8988T (cell line): ENCODE measurements around the gene HOXD12.

Experiments used
- DNase-seq: peaks from one replicate; pipeline ENCODE4 v3.0.0; 2011

Gene HOXD12

DNA sequence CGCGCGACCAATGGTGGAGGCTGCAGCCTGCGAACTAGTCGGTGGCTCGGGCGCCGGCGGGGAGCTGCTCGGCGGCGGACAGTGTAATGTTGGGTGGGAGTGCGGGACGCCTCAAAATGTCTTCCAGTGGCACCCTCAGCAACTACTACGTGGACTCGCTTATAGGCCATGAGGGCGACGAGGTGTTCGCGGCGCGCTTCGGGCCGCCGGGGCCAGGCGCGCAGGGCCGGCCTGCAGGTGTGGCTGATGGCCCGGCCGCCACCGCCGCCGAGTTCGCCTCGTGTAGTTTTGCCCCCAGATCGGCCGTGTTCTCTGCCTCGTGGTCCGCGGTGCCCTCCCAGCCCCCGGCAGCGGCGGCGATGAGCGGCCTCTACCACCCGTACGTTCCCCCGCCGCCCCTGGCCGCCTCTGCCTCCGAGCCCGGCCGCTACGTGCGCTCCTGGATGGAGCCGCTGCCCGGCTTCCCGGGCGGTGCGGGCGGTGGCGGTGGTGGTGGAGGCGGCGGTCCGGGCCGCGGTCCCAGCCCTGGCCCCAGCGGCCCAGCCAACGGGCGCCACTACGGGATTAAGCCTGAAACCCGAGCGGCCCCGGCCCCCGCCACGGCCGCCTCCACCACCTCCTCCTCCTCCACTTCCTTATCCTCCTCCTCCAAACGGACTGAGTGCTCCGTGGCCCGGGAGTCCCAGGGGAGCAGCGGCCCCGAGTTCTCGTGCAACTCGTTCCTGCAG, 23.3 kb downstream of the HOXD12 start, which contains the start of gene HOXD9:
Gene HOXD9, plus strand, starts transcription at position 37 of the 728 bp plus-strand sequence. Its CDS starts 50 bp downstream, at position 87.
- DNase-seq: no peak

GRCh38 chr2:176123411-176124109, 24.0 kb downstream of the HOXD12 start:
- no peak for DNase-seq

DNA sequence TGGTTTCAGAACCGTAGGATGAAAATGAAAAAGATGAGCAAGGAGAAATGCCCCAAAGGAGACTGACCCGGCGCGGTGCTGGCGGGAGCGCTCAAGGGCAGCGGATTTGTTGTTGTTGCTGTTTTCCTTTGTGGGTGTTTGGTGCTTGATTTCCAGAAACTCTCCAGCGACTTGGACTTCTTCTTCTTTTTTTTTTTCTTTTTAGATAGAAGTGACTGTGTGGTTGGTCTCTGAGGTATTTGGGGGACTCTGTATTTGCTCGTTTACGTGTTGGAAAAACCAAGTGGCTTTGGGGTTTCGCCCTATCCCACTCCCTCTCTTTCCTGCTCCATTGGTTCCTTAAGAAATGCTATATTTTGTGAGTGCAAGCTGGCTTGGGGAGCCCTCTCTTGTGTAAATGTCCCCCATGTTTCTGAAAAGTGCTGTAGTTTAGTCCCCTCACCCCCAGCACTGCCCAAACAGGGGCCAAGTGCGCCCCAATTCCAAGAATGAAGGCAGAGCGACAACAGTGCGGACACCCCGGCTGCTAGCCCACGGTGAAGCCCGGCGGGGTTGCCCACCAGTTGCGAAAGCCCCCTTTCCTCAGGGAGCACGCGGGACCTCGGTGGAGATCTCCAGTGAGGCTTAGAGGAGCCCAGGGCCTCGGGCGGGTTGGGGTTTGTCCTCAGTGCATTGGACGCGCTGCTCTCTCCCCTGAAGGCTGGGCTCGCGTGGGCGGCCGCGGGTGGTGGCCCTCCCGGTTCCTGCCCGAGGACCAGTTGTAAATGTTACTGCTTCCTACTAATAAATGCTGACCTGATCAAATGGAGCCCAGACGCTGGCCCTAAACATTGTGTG, 24.7 kb downstream of the HOXD12 start:
- no peak for DNase-seq

- no peak for DNase-seq
Observed at GRCh38 chr2:176124947-176125771, 25.6 kb downstream of the HOXD12 start.

- DNase-seq: no peak
Observed at GRCh38 chr2:176125772-176126054, 26.1 kb downstream of the HOXD12 start.

DNA sequence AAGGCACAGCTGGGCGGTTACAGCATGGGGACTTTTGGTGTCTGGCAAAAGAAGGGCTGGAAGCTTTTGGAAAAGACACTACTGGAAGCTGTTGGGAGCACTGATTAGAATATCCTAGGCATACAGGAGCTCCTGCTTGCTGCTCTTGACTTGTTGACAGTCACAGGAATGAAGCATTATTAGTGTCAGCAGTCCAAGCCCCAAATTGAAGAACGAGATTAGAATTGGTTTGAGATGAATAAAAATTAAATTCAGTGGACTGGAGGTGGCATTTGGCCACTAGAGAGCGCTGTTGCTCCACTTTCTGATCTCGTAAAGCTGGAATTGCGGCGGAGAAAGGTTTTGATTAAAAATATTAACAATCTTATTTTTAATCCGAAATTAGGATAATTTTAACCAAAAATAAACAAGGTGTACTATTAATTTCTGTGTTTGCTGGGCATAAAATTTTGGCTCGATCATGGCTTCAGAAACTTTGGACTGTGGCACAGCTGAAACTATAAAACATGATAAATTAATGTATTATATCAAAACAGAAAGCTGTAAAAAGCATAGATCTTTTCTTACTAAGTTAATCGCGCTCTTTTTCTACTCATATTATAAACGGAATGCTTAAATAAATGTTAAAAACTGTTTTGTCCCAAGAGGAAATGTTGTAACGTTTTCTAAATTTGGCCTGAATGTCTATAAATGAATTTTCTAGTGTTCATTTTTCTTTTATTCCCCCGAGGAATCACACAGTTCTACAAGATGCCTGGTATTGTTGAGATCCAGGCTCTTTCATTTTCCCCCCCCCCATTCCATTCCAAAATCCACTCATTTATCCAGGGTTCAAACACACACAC, 27.6 kb downstream of the HOXD12 start:
- DNase-seq: no peak

GRCh38 chr2:176127774-176128072, 28.1 kb downstream of the HOXD12 start:
- no peak for DNase-seq

GRCh38 chr2:176128172-176128981, 28.8 kb downstream of the HOXD12 start:
- DNase-seq: no peak

DNA sequence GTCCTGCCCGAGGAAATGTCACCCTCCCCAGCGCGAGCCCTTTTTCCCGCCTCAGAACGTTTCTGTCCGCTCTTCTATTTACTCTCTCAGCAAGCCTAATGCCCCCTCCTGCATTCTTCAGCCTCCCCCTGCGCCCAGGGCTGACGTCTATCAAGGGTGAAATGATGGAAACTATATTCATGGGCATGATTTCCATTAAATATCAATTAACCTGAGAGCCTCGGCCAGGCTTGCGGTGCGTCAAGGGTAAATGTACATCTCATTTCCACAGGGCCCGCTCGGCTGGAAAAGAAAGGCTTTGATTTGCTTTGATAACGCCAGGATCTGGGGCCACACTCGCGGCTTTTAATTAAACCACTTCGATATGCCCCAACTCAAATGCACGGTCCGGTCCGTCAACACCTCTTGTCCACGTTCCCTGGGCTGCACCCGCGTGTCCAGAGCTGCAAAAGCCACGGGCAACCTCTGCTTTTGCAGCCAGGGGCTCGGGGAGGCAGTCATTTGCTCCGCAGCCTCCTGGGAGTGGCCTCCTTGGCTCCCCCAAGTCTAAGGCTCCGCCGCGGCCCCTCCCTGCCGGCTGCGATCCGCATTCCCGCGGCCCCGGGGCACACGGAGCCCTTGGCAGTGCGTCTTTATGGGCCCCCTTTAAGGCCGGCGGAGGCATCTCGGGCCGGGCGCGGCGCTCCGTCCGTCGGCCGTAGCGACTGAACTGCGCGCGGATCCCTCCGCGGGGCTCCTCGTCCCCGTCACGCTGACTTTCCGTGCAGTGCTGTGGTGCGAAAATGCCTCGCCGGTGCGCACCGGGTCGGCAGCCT, 29.6 kb downstream of the HOXD12 start, which contains the start of gene HOXD8:
Gene HOXD8, plus strand, starts transcription at position 724 of the 815 bp plus-strand sequence. CDS start 662 bp downstream, outside the sequence.
- no peak for DNase-seq

- no peak for DNase-seq
Observed at GRCh38 chr2:176129813-176130146, 30.2 kb downstream of the HOXD12 start.

DNA sequence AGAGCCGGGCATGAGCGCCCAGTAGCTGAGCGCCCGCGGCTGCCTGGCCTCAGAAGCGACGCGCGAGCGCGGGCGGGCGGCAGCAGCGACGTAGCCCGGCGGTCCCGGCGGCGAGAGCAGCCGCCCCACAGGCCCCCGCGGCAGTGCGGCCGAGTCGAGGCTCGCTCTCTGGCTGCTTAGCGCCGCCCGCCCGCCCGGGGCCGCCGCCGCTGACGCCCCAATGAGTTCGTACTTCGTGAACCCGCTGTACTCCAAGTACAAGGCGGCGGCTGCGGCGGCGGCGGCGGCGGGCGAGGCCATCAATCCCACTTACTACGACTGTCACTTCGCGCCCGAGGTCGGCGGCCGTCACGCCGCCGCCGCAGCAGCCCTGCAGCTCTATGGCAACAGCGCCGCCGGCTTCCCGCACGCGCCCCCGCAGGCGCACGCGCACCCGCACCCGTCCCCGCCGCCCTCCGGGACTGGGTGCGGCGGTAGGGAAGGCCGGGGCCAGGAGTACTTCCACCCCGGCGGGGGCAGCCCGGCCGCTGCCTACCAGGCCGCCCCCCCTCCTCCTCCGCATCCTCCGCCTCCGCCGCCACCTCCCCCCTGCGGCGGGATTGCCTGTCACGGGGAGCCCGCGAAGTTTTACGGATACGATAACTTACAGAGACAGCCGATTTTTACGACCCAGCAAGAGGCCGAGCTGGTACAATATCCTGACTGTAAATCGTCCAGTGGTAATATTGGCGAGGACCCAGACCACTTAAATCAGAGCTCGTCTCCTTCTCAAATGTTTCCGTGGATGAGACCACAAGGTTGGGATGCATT, 30.8 kb downstream of the HOXD12 start:
- DNase-seq: no peak

DNA sequence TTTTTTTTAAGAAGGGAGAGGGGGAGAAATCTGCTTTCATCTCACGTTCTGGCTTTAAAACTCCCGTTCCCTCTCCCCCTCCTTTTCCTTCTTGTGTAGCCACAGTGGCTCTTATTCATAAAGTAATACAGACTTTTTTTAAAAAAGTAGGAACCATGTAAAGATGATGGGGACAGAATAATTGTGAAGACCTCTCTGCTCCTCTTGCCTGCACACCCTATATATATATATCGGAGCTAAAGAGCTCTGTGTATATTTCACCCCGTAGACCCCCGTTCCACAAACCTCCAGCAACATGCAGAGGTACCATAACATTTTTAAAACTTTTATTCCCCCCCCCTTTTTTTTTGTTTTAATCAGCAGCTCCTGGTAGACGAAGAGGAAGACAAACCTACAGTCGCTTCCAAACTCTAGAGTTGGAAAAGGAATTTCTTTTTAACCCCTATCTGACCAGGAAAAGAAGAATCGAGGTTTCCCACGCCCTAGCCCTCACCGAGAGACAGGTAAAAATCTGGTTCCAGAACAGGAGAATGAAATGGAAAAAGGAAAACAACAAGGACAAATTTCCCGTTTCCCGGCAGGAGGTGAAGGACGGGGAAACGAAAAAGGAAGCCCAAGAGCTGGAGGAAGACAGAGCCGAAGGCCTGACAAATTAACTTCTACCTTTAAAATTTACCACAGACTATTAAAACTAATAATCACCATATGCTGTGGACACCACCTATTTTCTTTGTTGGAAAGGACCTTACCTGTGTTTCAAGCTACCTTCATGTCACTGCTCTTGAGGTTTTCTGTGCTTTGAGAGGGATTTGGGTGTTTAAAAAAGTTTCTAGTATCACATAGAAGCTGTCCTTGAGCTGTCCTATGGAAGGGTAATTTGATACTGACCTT, 31.6 kb downstream of the HOXD12 start:
- DNase-seq: no peak

DNA sequence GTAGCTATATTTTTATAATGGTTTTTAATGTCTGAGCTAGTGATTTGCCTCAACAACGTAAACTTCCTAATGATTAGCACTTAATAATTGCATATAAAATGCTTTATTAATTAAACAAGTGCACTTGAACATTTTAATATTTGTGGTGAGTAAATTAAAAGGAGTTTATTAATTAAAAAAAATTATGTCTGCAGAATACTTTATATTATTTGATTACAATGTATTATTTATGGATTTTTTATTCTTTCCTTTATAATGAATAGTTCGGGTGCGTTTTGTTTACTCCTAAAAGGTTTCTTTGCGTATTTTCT, 32.2 kb downstream of the HOXD12 start:
- DNase-seq: no peak

DNA sequence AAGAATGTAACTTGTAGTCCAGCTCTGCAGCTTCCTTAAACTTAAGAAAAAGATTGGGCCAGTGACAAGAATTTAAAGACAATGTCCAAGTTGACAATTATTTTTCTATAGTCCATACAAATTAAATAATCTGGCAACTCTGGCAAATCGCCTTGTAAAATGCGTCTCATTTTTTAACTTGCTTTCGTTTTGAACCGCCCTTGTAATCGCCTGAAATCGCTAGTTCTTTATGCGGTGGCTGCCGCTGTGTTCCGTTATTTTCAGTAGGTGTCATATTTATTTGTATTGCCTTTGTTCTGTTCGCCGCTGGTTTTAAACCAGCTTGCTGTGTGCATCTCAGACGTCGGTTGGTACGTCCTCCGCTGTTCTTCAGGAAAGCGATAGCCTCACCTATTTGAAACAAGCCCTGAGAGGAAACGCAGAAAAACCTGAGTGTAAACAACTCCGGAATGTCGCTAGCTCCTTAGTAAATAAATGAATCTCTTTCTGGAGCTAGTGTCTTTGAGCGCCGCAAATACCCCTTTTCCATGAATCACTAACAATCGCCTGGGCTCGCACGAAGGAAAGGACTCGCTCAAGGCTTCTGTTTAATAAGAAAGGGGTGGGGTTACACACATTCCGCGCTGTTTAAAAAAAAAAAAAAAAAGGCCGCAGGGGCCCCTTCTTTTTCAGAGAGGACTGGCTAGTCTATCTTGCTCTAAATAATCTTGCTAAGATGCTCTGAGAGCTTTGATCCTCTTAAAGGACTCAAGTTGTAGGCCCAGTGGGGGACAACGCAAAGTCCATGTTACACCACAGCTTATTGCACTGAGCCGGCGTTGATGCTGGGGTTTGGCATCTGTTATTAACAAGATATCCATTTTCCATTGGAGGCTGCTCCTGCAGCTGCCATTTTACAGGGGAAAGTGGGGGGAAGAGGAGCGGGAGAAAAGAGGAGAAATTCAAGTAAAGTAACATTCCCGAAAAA, 32.9 kb downstream of the HOXD12 start:
- DNase-seq: no peak

- no peak for DNase-seq
Observed at GRCh38 chr2:176133389-176133788, 33.8 kb downstream of the HOXD12 start.

DNA sequence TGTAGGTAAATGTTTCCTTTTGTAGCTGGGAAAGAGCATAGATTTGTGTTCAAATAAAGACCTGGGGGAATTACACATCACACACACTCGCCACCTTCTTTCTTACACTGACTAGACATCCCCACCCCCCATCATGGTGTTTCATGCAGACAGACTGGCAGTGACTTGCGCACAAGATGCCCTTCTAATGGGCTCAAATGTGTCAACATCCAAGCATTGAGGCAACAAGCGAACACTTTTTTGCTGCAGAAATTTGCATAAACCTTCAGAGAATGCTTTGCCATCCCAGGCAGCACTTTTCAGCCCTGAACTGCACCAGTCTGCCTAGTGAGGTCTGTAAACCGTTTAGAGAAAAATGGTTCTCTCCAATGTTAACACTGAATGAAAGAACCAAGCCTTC, 34.4 kb downstream of the HOXD12 start:
- DNase-seq: no peak

DNA sequence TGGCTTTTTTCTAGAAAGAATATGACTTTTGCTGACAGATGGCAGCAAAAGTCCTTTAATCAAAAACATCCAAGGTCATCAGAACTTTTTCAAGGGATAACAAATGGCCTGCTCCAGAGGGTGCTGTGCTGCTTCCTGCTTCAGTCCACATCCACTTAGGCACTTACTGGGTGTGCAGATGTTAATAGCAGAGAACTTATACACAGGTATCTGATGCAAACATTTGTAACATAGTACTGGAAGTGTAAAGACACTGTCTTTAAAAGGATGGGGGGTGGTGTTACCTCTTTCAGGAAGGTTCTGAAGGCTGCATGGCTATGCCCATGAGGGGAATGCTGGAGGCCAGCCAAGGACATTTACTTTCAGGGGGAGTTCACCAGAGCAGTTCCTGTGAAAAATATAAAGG, 35.4 kb downstream of the HOXD12 start:
- DNase-seq: no peak
